HL-60 (cell line): ENCODE data around the gene ADCY3.

Source experiments
- DNase-seq, 2 experiments: peaks; one replicate each; pipeline ENCODE4 v3.0.0-alpha.2; 2010 to 2020; ENCODE audit warnings: low read depth in 1 of 2, low spot score in 1 of 2
- H3K27ac ChIP-seq: fragments of 250-450 bp; sonication (Bioruptor Pico); replicated peaks from 2 replicates; pipeline ENCODE4 v1.5.1; 2020; ENCODE audit warnings: mild to moderate bottlenecking, moderate library complexity
- H3K27me3 ChIP-seq: fragments of 250-450 bp; sonication (Bioruptor Pico); 2 replicates; pipeline ENCODE4 v1.5.1; 2021; ENCODE audit warnings: mild to moderate bottlenecking, moderate library complexity; ENCODE audit not compliant: insufficient read depth, poor library complexity, severe bottlenecking
- H3K4me3 ChIP-seq: replicated peaks from 2 replicates; pipeline ENCODE4 v1.5.1; 2011; ENCODE audit warnings: mild to moderate bottlenecking, control low read depth, low read length; ENCODE audit not compliant: insufficient read depth
- CTCF ChIP-seq: IDR thresholded peaks from one replicate; pipeline ENCODE4 v1.5.1; 2011; ENCODE audit warnings: low read length, control low read depth, inconsistent platforms; ENCODE audit not compliant: insufficient read depth
- GABPA ChIP-seq: IDR thresholded peaks from 2 replicates; pipeline ENCODE4 v1.6.1; 2012; ENCODE audit warnings: low read depth
- POLR2AphosphoS5 ChIP-seq: IDR thresholded peaks from 2 replicates; pipeline ENCODE4 v1.6.1; 2012; ENCODE audit warnings: low read depth
- REST ChIP-seq: IDR thresholded peaks from 2 replicates; pipeline ENCODE4 v1.6.1; 2012; ENCODE audit warnings: low read depth; ENCODE audit not compliant: insufficient replicate concordance
- SPI1 ChIP-seq: IDR thresholded peaks from 2 replicates; pipeline ENCODE4 v1.6.1; 2012; ENCODE audit warnings: low read depth, mild to moderate bottlenecking, borderline replicate concordance

The ADCY3 gene

GRCh38 chr2:24820598-24821432, 99.2 kb downstream of the ADCY3 start:
- H3K27ac ChIP-seq, result no peak overlapping the region

GRCh38 chr2:24820175-24820513, 99.9 kb downstream of the ADCY3 start:
- no peak overlapping the region for H3K4me3 ChIP-seq
- H3K27ac ChIP-seq, result no peak overlapping the region
- no peak for TF ChIP-seq REST
- TF ChIP-seq GABPA, result no peak
- TF ChIP-seq SPI1, result no peak
- TF ChIP-seq CTCF, result no peak
- TF ChIP-seq POLR2AphosphoS5, result no peak
- DNase-seq, result no peak
- no peaks in the 10 kb centered on the region for H3K27me3 ChIP-seq

More at GRCh38 chr2:24820598-24821432, 99.2 kb downstream of the ADCY3 start:
- no peaks in the 10 kb centered on the region for H3K27me3 ChIP-seq
- DNase-seq, result no peak
- no peak overlapping the region for H3K4me3 ChIP-seq
- TF ChIP-seq CTCF (no peak), GABPA (no peak), SPI1 (no peak), REST (no peak), POLR2AphosphoS5 (no peak; the same call in 1 of the 2 replicates)

- TF ChIP-seq POLR2AphosphoS5, result 0 out of 2 replicates have a peak, but pooled peaks have one; percentile 13
- no peak for TF ChIP-seq CTCF
- no peak for TF ChIP-seq GABPA
- H3K27me3 ChIP-seq, result no peaks in the 10 kb centered on the region
- no peak overlapping the region for H3K27ac ChIP-seq
- H3K4me3 ChIP-seq, result no peak overlapping the region
- no peak for DNase-seq
These were observed 100.4 kb downstream of the ADCY3 start for GRCh38 chr2:24819442-24820174.
